Liver (tissue), 9 donors: ENCODE data around the gene ZNFX1. TPM values are rescaled to one million over a fixed set of nuclear protein-coding genes. Genes with fewer than 3 reads are reported as not detected.

Source experiments
- DNase-seq: peaks from one replicate; pipeline ENCODE4 v3.0.0-alpha.2; 2017; ENCODE audit warnings: low spot score
- H3K27ac ChIP-seq, 2 donors: one replicate each; pipeline ENCODE4 v1.7.0; 2013; ENCODE audit warnings: inconsistent platforms in 2 of 2, low read length in 2 of 2, control low read depth in 1 of 2, low read depth in 1 of 2, mild to moderate bottlenecking in 1 of 2
- H3K27me3 ChIP-seq, 4 donors: one replicate each; pipeline versions ENCODE4 v1.6.1 to v1.7.0; 2013; ENCODE audit warnings: low read length in 3 of 4, inconsistent platforms in 1 of 4, mild to moderate bottlenecking in 1 of 4, moderate library complexity in 1 of 4; ENCODE audit not compliant: control insufficient read depth in 4 of 4, insufficient read depth in 4 of 4
- H3K36me3 ChIP-seq, 4 donors: one replicate each; pipeline versions ENCODE4 v1.6.1 to v1.7.0; 2013; ENCODE audit warnings: low read length in 3 of 4, mild to moderate bottlenecking in 3 of 4, low read depth in 1 of 4, moderate library complexity in 1 of 4; ENCODE audit not compliant: control insufficient read depth in 4 of 4, insufficient read depth in 3 of 4
- H3K4me1 ChIP-seq, 4 donors: one replicate each; pipeline versions ENCODE4 v1.6.1 to v1.7.0; 2013; ENCODE audit warnings: low read length in 3 of 4, mild to moderate bottlenecking in 3 of 4, moderate library complexity in 1 of 4; ENCODE audit not compliant: control insufficient read depth in 4 of 4, insufficient read depth in 4 of 4
- H3K4me3 ChIP-seq, 3 donors: one replicate each; pipeline versions ENCODE4 v1.6.1 to v1.7.0; 2013; ENCODE audit warnings: low read length in 3 of 3, control low read depth in 1 of 3, low read depth in 1 of 3, mild to moderate bottlenecking in 1 of 3
- H3K9ac ChIP-seq, 2 donors: one replicate each; pipeline ENCODE4 v1.7.0; 2013; ENCODE audit warnings: low read length in 2 of 2, mild to moderate bottlenecking in 2 of 2, moderate library complexity in 2 of 2, control low read depth in 1 of 2, low read depth in 1 of 2
- H3K9me3 ChIP-seq, 4 donors: one replicate each; pipeline versions ENCODE4 v1.6.1 to v1.7.0; 2013; ENCODE audit warnings: low read length in 3 of 4; ENCODE audit not compliant: control insufficient read depth in 4 of 4
- ATF3 ChIP-seq: IDR thresholded peaks from 2 replicates; pipeline ENCODE4 v1.6.1; 2016; ENCODE audit warnings: antibody characterized with exemption
- CTCF ChIP-seq: fragments of 150-350 bp; IDR thresholded peaks from 2 replicates; pipeline ENCODE4 v1.5.1; 2017; ENCODE audit warnings: improper control_type of control experiment, low read depth, low read length; ENCODE audit not compliant: missing input control
- EGR1 ChIP-seq, 2 donors: IDR thresholded peaks; 2 replicates each; pipeline ENCODE4 v1.6.1; 2016 to 2018; ENCODE audit warnings: antibody characterized with exemption in 2 of 2, low read depth in 2 of 2
- FOXA1 ChIP-seq: IDR thresholded peaks from 2 replicates; pipeline ENCODE4 v1.6.1; 2016; ENCODE audit warnings: antibody characterized with exemption
- FOXA2 ChIP-seq: IDR thresholded peaks from 2 replicates; pipeline ENCODE4 v1.6.1; 2016; ENCODE audit warnings: antibody characterized with exemption
- GABPA ChIP-seq, 2 donors: IDR thresholded peaks in 1 of 2; conservative IDR thresholded peaks in 1 of 2; 2 replicates each; pipeline ENCODE4 v1.6.1; 2016; ENCODE audit warnings: antibody characterized with exemption in 2 of 2, mild to moderate bottlenecking in 1 of 2, moderate library complexity in 1 of 2
- HNF4G ChIP-seq: IDR thresholded peaks from 2 replicates; pipeline ENCODE4 v1.6.1; 2016; ENCODE audit warnings: antibody characterized with exemption
- JUND ChIP-seq, 2 donors: IDR thresholded peaks; 2 replicates each; pipeline ENCODE4 v1.6.1; 2016; ENCODE audit warnings: antibody characterized with exemption in 2 of 2
- MAX ChIP-seq: IDR thresholded peaks from 2 replicates; pipeline ENCODE4 v1.6.1; 2016; ENCODE audit warnings: antibody characterized with exemption
- NR2F2 ChIP-seq: IDR thresholded peaks from 2 replicates; pipeline ENCODE4 v1.6.1; 2016; ENCODE audit warnings: antibody characterized with exemption
- RAD21 ChIP-seq, 2 donors: IDR thresholded peaks; 2 replicates each; pipeline ENCODE4 v1.6.1; 2016; ENCODE audit warnings: antibody characterized with exemption in 2 of 2, mild to moderate bottlenecking in 2 of 2
- REST ChIP-seq: IDR thresholded peaks from 2 replicates; pipeline ENCODE4 v1.6.1; 2016; ENCODE audit warnings: antibody characterized with exemption, mild to moderate bottlenecking
- SP1 ChIP-seq: IDR thresholded peaks from 2 replicates; pipeline ENCODE4 v1.6.1; 2018; ENCODE audit warnings: antibody characterized with exemption, mild to moderate bottlenecking
- TAF1 ChIP-seq: conservative IDR thresholded peaks from 2 replicates; pipeline ENCODE4 v1.6.1; 2016; ENCODE audit warnings: antibody characterized with exemption, mild to moderate bottlenecking
- YY1 ChIP-seq: IDR thresholded peaks from 2 replicates; pipeline ENCODE4 v1.6.1; 2016; ENCODE audit warnings: antibody characterized with exemption, mild to moderate bottlenecking
- ZBTB33 ChIP-seq: IDR thresholded peaks from 2 replicates; pipeline ENCODE4 v1.6.1; 2016; ENCODE audit warnings: antibody characterized with exemption
- WGBS: extraction: QIAGEN DNeasy Blood & Tissue Kit; methylation state at CpG from one replicate; pipeline ENCODE4 v1.1.7; 2013; 5-methylcytosine and 5-hydroxymethylcytosine counted together
- polyA plus RNA-seq, 2 donors: library from polyadenylated mRNA; stranded (reverse) in 1 of 2; unstranded in 1 of 2; fragments of 200-250 nt in 1 of 2; fragments of >200 nt in 1 of 2; fragmentation: Nextera tagmentation in 1 of 2; extraction: Ambion mirVana in 1 of 2; gene quantifications; one replicate each; pipeline versions ENCODE4 v1.2.1 to v1.2.3, GENCODE V29; 2013 to 2015
- total RNA-seq, 2 donors: library from RNA; depleted of rRNA; stranded (reverse); fragments of >200 nt; gene quantifications; one replicate each; pipeline ENCODE4 v1.2.3, GENCODE V29; 2014
- donor health status: healthy.
- donor health status: healthy.
- donor health status: healthy.
- donor health status: healthy.
- donor health status: healthy.

The ZNFX1 gene
- total and polyA plus RNA-seq, 4 donors = 6.9 to 16.1 (median 8.7) TPM

GRCh38 chr20:49270736-49271135 is 7.1 kb downstream of the ZNFX1 start (continued):
- no peak for TF ChIP-seq CTCF
- TF ChIP-seq ZBTB33 = no peak

- H3K36me3 ChIP-seq = peaks cover 3 to 36% (median 29%) of the 10 kb centered on the region in 4 donors
- WGBS = 79% methylated on average over 7 of the region's 7 CpGs
- no peaks in the 10 kb centered on the region for H3K9me3 ChIP-seq
- DNase-seq = no peak
- no peak overlapping the region for H3K27ac ChIP-seq
- H3K4me1 ChIP-seq = peaks cover 4 to 16% (median 13%) of the 10 kb centered on the region in 4 donors
- no peak overlapping the region for H3K4me3 ChIP-seq
- no peak overlapping the region for H3K9ac ChIP-seq
- H3K27me3 ChIP-seq = no peaks in the 10 kb centered on the region
- TF ChIP-seq ATF3 (no peak), NR2F2 (no peak), FOXA2 (no peak), JUND (IDR thresholded peaks at IDR 0.05) (no peak), YY1 (no peak), HNF4G (no peak), EGR1 (IDR thresholded peaks at IDR 0.05; ENCODE audit: low read depth in 2 of 2) (no peak), ZBTB33 (no peak), SP1 (no peak), GABPA (IDR thresholded peaks at IDR 0.05 in 1 of 2, conservative IDR thresholded peaks at IDR 0.05 in 1 of 2) (no peak), CTCF (no peak), REST (no peak), FOXA1 (no peak), RAD21 (IDR thresholded peaks at IDR 0.05) (no peak), MAX (no peak), TAF1 (no peak)
These were observed 7.7 kb downstream of the ZNFX1 start for GRCh38 chr20:49270177-49270576.
